LoVo (cell line): Measurements from ENCODE around the gene CELF4.

Experiments used
- DNase-seq: peaks from one replicate; pipeline ENCODE4 v3.0.0-alpha.2; 2016; ENCODE audit warnings: low spot score

Gene CELF4

DNA sequence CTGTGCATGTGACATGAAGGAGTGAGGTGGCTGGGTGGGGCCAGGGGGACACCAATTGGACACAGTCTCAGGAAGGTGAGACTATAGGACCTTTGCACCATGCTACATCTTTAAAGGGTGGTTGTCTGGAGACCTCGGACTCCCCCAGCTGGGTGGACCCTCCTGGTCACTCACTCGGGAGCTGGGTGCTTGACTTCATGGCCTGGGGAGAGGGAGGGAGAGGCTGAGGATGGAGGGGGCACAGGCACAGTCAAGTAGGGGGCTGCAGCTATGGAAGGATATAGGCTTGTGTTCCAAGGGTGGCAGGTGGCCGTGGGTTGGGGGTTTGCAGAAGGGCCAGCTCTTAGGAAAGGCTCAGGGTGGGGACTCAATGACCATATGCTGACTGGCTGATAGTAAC is 7.1 kb upstream of the CELF4 start:
- no peak for DNase-seq

DNA sequence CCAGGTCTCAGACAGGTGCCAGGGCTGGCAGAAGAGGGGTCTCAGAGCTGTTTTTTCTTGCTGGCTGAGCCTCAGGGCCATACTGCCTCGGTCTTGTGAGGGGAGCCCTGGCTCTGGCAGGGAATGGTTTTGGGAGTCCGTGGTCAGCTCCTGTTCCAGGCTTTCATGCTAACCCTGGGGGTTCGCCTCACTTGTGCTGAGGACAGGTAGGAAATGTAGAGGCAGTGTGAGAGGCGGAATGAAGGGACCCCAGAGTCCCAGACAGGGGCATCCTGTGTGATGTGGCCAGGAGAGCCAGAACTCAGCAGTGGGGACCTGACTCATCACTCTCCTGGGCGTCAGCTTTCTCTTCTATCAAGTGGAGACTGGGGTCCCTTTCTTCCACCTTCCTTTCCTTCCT is 5.7 kb upstream of the CELF4 start:
- no peak for DNase-seq

DNA sequence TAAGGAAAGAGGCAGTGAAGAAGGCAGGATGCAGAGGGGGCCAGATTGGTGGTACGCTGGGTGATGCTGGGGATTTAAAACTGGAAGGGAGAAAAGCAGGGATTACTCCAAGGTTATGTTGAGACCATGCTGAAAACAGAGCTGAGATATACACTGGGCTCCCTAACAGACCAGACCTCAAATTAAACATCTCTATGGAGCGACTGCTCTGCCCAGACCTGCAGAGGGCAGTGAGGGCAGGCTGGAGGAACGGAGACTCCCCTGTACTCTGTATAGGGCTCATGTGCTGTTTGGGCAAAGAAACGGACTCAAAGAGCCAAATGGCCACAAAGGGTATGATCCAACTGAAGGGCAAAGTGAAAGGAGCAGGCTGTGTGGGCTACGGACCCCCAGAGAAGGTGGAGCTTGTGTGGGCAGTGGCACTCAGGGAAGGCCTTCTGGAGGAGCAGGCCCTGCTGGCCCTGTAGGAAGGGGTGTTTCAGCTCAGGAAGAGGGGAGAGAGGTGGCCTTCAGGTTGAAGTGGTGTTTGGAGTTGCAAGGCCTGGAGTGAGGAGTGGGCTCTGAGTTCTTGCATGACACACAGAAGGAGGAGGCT is 4.8 kb upstream of the CELF4 start:
- DNase-seq = no peak

DNA sequence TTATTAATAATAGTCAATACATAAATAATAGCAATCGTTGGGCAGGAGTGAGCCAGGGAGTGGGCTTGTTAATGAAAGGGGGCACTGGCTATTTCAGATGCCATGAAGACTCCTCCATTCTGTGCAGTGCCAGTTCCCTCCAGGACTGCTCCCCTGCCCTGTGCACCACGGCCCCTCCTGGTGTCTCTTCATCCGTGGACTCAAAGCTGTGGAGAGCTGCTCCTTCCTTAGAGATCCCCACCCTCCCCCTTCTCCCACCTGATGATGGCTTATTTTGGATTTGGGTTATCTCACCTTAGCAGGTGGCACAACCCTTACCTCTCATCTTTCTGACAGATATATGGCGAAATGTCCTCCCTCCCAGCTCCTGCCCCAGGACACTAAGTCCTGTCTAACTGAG is 3.1 kb upstream of the CELF4 start:
- DNase-seq = no peak

DNA sequence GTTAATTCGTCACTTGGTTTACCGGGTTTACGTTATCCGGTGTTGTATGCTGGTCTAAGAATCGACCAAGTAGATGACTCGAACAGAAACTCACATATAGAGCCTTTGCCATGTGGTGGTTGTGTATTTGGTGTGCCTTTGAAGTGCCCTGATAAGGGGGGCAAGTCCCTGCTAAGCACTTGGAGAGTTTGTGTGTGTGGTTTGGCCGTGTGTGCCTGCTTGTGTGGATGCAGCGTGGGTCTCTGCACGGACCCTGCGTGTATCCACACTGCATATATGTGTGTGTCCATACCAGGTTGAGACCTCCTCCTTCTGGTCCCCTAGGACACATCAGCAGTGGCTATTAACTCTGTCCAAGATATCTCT is 2.4 kb upstream of the CELF4 start:
- no peak for DNase-seq

DNA sequence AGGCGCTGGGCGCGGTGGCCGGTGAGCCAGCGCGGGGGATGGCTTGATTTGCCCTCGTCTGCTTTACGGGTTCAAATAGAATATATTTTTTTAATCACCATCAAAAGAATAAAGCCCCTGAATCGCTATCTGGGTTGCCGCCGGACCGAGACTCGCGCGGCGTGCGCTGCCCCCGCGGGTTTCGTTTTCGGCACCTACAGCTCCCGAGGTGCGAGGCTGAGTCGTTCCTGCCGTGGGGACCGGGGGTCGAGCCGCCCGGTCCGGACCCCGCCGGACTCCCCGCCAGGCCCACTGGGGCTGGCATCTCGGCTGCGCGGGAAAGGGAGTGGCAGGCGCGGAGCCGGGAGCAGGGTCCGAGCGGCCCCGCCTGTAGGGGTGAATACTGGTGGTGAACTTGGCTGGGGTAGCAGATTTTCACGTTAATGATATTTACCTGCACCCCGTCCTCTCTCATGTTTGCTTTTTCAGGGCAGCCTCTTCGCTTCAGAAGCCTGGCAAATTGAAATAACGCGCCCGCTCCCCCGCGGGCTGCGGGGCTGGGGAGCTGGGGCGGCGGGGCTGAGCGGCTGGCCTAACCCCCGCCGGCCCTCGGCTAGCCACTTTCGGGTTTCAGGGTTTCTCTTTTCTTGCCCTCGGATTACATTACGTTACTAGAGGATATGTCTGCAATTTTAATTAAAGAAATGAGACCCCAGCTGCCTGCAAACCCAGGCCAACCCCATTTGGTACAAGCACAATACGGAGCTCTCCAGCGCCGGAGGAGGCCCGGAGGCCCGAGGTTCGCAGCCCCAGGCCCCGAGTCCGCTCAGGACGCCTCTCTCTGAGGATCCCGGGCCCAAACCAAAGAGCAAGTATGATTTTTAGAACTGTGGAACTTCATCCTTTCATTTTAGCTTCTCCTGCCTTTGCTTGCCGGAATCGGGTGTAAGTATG is 1.7 kb upstream of the CELF4 start:
- DNase-seq = no peak

DNA sequence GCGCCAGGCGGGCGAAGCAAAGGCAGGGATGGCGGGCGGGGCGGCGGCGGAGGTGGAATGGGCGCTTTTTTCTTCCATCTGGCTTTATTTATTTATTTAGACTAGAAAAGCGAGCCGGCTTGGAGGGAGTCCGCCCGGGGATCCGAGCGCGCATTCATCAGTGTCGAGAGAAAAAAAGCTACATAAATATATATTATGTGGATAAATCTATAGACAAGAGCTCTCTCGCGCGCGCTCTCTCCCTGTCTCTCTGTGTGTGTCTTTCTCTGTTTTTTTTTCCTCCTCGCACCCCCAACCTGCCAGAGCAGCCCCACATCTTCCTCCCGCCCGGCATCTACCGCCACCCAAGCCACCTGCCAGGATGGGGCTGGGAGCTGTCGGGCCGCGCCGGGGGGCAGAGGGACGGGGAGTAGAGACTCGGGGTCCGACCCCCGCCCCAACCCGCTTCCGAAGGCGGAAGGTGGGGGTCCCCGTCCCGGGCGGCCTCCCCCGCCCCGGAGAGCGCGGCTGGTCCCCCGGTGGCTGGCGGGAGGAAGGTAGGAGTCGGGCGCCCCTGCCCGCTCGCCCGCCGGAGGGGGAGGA is 972 bp upstream of the CELF4 start:
- no peak for DNase-seq

DNA sequence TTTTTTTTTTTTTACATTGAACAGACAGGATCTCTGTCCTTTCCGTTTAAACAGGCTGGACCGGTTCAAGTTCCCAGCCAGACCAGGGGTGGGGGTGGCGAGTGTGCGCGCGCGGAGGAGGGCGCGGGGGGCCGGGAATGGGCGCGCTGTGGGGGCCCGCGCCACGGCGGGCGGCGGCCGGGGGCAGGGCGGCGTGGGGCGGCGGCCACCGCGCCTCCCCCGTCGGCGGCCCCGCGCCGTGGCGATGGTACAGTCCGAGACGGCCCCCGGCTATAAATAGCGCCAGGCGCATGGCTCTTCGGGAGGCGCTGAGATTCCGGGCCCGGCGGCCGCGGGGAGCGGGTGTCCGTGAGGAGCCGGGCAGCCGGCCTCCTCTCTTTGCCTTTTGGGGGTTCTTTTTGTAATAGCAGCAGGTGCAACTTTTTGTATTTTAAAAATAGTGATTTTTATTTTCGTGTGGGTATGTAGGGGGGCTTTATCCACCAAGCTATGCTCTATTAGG is 430 bp upstream of the CELF4 start:
- DNase-seq = no peak

DNA sequence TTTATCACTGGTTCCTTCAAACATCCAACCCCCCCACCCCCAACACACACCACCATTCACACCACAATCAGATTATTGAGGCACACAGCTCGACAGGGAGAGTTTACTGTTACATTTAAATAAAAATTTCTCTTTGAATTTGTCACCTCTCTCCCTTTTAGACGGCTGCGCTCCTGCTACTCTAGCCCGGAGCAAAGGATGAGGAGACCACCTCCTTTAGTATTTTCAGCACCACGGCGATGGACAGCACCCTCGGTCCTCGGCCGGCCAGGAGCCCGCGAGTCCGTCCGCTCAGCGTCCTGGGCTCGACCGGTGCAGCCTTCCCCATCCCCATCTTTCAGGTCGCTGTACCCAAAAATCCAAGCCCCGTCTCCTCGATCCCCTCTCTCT is 892 bp downstream of the CELF4 start:
- no peak for DNase-seq

DNA sequence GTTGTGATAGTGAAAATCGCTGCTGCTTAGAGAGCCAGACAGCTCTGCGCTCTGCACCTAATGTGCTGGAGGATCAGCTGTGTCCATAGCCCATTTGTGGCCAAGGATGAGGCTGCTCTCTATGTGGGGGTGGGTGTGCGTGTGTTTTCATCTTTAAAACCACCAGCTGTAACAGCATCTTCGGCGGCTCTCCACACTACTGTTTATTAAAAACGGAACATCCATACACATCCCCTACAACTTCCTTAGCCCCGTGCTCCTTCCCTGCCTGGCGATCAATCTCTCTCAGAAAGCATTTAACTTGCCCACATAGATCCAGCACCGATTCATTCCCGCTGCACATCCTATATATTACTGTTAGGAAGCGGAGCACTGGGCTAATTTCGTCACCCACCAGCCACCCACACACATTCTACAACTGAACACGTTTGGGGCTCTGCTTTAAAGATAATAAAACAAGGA is 1.6 kb downstream of the CELF4 start:
- DNase-seq = no peak

DNA sequence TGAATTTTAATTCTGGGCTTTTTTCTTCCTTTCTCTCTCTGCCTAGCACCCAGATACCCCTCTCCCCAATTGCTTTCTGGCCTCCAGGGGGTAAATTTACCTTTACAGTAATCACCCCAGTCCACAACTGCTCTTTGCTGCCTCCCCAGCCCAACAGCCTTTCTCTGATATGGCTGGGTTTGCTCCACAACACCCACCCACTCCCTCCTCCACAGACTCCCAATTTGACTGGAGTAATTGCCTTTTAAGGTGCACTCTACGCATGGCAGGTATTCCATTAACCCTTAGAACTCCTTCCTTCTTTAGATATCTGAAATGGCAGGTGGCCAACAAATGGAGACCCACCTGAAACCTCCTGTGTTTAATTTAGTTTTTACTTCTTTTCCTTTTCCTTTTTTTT is 3.6 kb downstream of the CELF4 start:
- DNase-seq = no peak

DNA sequence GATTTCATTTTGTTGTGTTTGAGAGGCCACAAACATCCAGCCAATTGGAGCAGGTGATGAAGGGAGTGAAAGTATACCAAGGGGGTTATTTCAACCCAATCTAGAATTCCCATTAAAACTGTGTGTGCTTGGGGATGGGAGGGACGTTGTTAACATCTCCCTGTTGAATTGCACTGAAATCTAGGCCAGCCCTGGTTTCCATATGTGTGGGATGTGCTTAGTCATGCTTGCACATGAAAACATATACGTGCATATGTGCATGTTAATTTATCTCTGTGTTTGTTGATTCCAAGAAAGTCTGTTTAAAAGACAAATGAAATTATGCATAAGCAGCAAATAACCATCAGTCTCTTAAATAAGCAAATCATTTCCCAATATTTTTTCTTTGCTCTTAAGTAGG is 5.6 kb downstream of the CELF4 start:
- DNase-seq = no peak

DNA sequence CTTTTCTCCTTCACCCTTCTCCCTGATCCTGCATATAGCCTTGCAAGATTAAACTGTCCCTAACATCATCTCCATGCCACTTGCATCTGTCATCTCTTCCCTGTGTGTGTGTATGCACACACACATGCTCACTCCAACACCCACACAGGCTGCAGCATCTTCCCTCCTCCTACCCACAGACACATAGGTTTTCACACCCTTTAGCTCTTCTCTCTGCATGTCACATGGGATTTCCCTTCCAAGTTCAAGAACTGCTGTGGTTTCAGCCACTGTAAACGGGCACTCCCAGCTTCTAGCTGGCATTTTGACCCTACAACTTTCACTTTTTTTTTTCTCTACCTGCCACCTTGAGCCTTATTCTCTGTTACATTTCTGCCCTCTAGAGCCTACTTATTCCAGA is 6.4 kb downstream of the CELF4 start:
- no peak for DNase-seq

DNA sequence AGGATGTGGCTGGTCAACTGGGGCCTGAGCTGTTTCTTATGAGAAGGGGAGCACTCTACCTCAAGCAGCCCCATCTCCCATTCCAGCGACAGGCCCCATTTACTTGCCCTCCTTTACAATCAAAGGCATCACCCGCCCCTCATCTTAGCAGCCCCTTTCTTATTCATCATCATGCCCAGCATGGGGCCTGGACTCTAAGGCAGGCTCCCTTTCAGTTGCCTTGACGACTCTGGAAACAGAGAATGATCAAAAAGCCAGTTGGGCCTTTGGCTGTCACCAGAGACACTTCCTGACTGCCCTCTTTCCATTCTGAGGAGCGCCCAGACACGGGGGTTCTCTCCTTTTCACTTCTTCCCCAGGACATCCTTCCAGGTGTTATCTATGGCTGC is 11.2 kb downstream of the CELF4 start:
- DNase-seq = no peak

DNA sequence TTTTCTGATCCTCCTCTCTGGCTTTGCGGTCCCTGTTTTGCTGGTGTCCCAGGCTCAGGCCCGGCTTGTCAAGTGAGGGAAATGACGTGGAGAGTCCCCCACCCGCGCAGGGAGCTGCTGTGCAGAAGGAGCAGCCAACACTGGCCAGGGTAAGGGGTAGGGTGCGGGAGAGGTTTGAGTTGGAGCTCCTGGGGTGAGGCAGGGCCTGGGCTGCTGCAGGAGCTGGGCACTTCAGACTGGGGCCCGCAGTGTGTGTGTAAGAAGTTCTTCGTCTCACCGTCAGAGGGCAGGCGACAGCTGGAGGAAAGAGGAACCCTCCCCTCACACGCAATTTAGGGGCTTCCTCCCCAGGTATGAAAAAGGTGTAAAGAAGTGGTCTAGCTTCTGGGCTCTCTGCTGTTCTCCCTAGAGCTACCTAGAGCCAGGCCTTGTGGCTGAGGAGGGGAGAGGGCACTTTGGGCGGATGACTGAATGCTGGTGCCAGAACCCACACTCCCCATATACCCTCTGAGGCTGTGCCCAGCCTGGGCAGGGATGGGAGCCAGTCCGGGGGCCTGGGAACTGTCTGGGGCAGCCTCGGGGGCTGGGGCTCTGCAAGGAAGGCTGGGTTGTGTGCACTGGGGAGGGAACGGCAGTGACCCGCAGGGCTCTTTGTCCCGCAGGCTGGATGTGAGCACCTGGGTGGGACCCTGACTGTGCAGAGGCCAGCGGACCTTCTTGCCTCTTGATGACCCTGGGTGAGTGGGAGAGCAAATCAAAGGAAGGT is 11.8 kb downstream of the CELF4 start:
- no peak for DNase-seq

DNA sequence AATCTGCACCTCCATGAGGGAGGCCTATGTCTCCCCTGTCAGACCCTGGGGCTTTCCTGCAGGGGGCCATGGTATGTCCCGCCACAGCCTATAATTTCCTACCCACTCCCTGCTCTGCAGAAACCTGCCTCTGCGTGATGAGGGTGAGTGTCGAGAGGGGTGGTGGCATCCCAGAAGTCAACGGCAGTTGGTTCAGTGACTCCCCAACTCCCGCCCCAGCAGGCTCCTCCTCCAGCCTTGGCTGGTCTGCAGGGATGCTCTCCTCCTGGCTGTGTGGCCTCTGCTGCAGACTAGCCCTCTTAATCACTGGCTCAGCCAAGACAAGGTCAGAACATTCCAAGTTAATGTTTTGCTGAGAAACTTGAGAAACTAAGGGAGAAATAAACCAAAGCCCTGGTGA is 13.3 kb downstream of the CELF4 start:
- DNase-seq = no peak

DNA sequence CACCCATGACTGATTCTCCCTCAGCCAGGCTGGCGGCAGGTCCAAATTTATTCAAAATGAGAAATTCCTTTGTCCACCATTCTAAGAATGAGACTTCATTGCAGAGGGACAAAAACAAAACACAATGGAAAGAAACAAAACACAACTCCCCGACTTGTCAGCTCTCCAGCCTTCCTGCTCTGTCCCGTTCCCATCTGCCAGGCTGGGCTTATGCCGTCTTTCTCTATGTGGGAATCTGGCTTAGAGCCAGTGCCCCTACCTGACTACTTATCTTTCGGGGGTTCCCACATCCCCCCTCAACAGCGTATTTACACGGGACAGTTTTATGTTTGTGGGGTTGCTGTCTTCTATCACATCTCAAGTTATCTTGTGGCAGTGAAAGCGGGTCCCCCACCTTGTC is 13.8 kb downstream of the CELF4 start:
- no peak for DNase-seq

DNA sequence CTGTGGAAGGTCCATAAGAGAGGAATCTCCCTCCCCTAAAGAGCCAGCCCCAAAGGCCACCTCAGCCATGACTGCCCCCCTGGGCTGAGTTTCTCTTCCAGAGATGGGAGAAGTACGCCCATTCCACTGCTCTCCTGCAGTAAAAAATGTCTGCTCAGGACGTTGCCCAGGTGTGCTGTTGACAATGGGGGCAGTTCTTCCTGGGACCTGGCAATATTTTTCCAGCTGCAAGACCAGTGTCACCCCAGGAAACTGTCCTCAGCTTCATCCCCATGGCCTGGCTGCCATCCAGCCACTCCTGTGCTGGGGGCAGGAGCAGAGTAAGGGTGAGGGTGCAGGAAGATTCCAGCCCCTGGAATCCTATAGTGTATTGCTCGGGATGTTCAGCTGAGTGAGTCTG is 14.3 kb downstream of the CELF4 start:
- no peak for DNase-seq

DNA sequence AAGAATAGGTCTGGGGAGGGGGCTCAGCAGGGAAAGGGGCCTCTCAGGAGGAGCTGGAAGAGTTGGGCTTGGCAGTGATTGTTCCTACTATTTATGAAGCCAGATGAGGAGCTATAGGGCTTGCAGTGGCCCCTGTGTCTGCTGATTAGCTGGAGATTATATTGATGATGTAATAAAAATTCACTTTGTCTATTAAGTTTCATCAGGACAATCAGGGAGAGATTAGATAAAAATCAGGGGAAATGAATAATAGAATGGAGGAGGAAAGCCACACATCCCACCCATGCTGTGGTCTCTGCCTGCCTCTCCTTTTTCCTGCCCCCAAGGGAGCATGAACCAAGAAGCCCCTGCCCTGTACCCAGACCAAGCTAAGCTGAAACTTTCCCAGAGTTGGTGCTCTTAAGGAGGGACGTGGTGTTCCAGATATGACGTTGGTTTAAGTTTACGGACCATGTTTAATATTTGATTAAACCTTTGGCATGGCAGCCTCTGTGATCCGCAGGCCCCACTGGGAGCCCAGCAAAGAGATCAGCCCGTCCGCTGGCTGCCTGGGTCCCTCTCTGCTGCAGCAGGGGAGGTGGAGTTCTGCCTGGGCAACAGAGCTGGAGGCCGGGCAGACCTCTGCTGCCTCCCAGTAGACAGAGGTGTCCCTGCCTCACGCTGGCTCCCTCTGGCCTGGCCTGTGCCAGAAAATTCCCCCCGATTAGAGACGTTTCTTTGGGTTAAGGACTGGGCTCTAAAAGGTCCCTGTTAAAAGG is 15.3 kb downstream of the CELF4 start:
- DNase-seq = no peak

DNA sequence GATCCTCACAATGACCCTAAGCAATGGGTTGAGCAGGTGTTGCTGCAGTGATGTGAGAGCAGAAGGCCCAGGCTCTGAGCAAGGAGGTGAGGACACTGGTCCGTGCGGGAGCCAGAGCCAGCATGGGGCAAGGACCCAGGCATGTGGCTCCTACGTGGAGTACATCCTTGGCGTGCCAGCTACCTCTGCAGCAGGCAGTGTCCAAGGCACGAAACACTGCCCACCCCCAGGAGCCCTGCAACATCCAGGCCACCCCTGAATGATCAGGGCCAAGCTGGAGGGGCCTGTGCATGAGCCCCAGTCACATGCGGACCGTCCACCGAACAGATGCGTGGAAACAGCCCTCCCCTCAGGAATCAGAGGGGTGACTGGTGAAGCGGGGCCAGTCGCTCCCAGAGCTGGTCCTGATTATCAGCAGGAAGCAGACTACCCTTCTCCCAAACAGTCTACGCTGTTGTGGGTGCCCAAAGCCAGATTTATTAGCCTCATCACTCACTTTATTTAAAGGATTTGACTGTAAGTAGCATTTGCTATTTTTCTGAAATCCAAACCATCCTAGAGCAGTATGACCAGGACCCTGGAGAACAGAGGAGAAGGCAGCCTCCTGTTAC is 16.8 kb downstream of the CELF4 start:
- DNase-seq = no peak

DNA sequence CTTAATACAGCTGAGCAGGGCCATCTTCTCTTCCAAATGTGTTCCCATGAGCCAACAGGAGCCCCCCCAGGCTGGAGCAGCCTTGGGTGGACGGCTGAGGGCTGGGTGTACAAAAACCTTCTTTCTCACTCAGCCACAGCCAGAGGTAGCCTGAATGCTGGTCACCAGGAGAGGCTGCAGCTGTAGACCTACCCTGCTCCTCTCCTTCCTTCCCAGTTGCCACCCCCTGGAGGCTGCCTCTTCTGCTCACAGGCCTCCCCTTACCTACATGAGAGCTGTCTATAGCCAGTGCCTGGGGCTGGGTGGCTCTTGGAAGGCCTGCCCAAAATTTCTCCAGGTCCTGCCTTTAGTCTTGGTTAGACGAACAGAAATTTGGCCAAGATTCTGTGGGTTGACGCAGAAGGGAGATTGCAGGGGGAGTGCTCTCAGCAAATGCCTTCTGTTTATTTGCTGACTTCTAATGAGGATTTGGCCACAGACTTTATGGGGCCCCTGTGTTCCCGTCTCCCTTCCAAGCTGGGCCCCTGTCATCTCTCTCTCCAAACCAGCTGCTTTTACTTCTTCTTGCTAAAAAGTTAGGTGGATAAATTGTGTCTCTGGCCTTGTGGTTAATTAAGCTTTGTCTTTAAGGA is 18.3 kb downstream of the CELF4 start:
- DNase-seq = no peak
